NCI-H2171 (cell line): ENCODE data around the gene MAVS.
"Not testable (repeated sequence)": the region's sequence is repeated elsewhere in the genome, so short reads cannot be mapped to it uniquely, and the experiment has no call there.

Experiments
- DNase-seq: peaks from one replicate; lab custom pipeline; 2025; lab: John Stamatoyannopoulos, UW

The MAVS gene

DNA sequence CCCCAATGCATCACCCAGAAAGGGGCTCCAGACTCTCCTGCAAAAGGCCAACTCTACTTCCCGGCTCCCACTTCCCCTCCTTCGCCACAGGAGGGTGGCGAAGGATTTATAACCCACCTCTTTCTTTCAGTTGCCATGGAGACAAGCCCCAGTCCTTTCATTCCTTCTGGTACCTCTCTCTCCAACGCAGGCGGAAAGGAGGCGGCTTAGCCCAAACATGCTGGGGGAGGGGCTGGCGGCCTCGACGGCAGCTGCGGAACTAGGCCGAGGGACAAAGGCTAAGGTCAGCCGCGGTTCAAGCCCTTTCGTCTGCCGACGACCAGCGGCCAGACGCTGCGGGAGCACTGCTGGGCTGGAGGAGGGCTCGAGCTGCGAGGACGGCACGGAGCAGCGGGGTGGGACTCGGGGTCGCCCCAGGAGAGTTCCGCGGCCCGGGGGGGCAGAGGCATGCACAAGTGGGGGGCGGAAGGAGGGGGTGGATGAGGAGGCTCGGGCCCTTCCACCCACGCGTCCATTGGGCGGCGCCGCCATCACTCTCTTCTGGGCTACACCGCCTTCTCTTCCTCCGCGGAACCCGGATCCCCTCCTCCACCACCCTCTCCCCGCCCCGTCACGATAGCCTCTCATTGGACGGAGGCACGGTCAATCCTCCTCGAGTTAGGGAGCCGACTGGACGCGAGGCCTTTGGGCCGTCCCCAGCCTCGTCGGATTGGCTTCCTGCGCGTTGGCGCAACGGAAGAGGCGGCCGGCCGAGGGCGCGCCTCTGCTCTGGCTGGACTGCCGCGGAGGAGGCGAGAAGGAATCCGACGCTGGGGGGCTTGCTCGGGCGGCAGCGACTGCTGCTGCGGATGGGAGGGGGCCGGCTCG, 42.2 kb downstream of the MAVS start, which contains the start of gene PANK2:
Gene PANK2, plus strand, starts transcription at position 766 of the 867 bp plus-strand sequence.
- peak; percentile 100 for DNase-seq

GRCh38 chr20:3889489-3890397, 43.1 kb downstream of the MAVS start:
- DNase-seq: peak; percentile 43

DNA sequence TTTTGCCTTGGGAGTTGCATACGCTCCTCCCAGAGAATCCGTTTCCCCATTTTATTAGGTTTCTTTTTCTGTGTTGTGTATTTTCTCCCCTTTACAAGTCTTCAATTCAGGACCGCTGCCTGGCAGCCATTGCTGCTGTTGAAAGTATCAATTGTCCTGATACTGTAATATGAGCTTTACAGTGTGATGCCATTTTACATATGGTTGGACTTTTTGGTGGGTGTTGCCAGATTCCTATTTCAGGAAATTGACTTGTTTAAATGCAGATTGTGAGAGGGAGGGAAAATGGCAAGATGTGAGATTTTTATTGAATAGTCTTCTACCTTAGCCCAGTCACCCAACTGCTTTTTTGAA, 43.7 kb downstream of the MAVS start:
- peak; percentile 27 for DNase-seq

DNA sequence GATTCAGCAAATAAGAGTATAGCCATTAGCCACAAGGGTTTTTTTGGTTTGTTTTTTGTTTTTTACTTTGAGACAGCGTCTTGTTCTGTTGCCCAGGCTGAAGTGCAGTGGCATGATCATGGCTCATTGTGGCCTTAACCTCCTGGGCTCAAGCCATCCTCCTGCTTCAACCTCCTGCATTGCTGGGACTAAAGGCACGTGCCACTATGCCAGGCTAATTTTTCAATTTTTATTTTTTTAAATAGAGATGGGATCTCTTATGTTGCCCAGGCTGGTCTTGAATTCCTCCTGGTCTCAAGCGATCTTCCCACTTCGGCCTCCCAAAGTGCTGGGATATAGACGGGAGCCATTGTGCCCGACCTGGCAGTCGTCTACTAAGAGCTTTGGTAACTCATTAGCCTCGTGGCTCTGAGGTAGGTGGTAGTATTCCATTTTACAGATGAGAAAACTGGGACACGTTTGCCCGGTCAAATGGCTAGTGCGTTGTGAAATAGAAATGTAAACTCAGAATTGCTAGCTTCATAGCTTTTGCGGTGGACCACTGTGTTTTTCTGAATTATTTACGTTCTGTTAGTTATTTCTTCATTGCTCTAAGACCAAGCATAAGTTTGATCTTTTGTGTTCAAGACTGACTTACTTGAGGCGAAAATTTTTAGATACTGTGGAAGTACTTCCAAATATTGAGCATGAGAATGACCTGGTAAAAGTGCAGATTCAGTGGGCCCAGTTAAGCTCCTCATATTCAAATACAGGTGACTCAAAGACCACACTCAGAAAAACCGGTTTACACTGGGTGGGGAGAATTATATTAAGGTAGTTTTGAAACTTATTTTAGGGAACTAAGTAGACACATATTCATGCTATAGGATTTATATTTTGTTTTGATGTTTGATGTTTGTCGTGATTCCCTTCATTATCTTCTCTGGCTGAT, 44.6 kb downstream of the MAVS start:
- DNase-seq: no peak

DNA sequence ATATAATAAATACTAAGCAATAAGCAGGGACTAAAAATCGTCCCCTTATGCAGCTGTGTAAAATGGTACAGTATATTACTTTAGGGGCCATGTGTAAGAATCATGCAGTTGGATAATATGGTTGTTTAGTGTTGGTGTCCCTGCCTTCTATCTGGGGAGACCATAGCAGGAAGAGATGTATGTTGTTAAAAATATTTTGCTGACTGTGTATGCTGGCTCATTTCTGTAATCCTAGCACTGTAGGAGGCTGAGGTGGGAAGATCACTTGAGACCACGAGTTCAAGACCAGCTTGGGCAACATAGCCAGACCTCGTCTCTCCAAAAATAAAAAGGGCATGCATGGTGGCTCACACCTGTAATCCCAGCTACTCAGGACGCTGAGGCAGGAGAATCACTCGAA, 48.2 kb downstream of the MAVS start:
- no peak for DNase-seq

GRCh38 chr20:3896302-3896701, 49.7 kb downstream of the MAVS start:
- no peak for DNase-seq

GRCh38 chr20:3896853-3897583, 50.4 kb downstream of the MAVS start:
- DNase-seq: no peak

- not testable (repeated sequence) for DNase-seq
These were observed 51.5 kb downstream of the MAVS start for GRCh38 chr20:3898181-3898580.

DNA sequence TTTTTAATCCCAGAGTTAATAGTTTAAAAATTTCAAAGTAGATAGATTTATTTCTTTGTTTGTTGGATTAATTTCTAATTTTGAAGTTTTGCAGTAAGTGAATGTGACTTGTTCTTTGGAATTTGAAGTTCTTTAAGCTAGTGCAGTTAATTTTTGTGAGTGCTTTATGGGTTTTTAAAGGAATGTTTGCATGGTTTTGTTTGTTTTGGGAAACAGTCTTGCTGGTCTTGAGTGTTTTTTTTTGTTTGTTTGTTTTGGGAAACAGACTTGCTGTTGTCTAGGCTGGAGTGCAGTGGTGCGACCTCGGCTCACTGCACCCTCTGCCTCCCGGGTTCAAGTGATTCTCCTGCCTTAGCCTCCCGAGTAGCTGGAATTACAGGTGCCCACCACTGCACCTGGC, 52.0 kb downstream of the MAVS start:
- no peak for DNase-seq

- DNase-seq: no peak
These were observed 53.6 kb downstream of the MAVS start for GRCh38 chr20:3900187-3900604.

- no peak for DNase-seq
These were observed 54.5 kb downstream of the MAVS start for GRCh38 chr20:3901028-3901705.

DNA sequence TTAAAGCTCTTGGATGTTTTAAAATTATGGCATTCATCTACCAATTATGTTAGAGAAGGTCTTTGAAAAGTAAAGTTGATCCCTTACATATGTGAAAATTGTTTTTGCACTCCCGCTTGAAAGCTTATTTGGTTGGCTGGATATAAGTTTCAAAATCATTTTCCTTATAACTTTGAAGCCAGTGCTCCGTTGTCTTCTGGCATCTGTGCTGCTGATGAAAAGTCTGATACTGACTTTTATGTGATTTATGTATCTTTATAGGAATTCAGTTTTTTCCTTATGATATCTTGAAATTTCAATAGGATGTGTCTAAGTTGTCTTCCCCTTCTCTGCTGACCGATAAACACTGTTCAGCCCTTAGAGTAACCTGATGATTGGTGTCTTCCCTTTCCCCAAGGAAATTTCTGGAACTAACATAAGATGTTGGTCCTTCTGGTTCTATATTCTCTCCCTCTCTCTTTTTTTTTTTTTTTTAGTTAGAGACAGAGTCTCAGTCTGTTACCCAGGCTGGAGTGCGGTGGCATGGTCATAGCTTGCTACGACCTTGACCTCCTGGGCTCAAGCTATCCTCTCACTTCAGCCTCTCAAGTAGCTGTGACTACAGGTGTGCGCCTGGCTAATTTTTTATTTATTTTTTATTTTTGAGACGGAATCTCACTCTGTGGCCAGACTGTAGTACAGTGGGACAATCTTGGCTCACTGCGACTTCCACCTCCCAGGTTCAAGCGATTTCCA, 55.2 kb downstream of the MAVS start:
- DNase-seq: no peak

GRCh38 chr20:3902446-3902845, 55.8 kb downstream of the MAVS start:
- no peak for DNase-seq

- no peak for DNase-seq
These were observed 57.6 kb downstream of the MAVS start for GRCh38 chr20:3904224-3904623.

GRCh38 chr20:3904857-3905256, 58.2 kb downstream of the MAVS start:
- no peak for DNase-seq

- DNase-seq: not testable (repeated sequence)
These were observed 60.4 kb downstream of the MAVS start for GRCh38 chr20:3906744-3907721.

- DNase-seq: no peak
These were observed 62.0 kb downstream of the MAVS start for GRCh38 chr20:3908667-3909066.

DNA sequence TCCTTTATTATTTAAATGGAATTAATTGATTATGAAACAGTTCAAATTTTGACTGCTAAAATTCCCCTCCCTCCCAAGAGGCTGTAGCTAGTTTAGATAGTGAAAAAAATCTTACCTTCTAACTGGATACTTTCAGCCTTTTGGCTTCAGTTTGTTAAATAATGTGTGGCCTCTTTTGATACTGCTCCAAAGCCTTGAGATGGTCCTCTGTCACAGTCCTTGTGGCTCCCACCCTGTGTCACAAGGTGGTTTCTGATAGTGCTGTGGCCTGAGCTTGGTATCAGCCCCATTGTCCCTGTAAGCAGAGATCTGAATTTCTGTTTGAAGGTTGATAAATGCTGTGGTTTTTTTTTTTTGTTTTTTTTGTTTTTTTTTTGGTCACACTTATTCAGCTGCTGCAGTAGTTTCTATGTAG, 63.3 kb downstream of the MAVS start:
- DNase-seq: no peak

DNA sequence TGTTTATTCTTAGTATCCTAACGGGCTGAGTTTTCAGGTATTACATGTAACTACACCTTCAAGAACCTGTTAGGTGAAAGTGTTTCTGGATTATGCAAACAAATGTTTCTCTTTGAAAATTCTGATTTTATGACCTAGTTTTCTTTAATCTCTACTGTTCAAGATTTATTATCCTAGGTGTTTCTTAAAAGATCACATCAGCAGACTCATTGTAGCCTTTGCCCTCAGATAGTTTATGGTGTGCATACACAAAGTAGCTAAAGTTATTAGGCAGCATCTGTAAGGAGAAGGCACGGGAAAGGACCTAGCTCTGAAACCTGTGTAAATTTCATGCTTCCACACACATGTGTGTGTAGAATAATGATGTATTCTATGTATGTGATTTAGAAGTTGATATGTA, 64.2 kb downstream of the MAVS start:
- DNase-seq: no peak
